Stimulated activated naive CD8-positive, alpha-beta T cell treated with anti-CD3 and anti-CD28 coated beads, Interleukin-15, amount 100 ng/mL, for 72 hours (primary cell): ENCODE data around the gene PRSS2.

ENCODE experiments used
- ATAC-seq: fragments of 150-1000 bp; cut with Tn5 transposase; 2 replicates; pipeline ENCODE4 v1.10.0; 2021; ENCODE audit warnings: mild to moderate bottlenecking, moderate library complexity
- DNase-seq, 2 donors: peaks; one replicate each; pipeline ENCODE4 v3.0.0; 2021 to 2022
- H3K27ac Mint-ChIP-seq, 2 donors: one replicate each; pipeline ENCODE4 v1.8.0; 2022; ENCODE audit warnings: mild to moderate bottlenecking in 2 of 2, mixed read lengths in 2 of 2, moderate library complexity in 2 of 2
- H3K27me3 Mint-ChIP-seq: one replicate; pipeline ENCODE4 v1.8.0; 2022; ENCODE audit warnings: mixed read lengths
- H3K4me1 Mint-ChIP-seq: one replicate; pipeline ENCODE4 v1.8.0; 2022; ENCODE audit warnings: mild to moderate bottlenecking, mixed read lengths
- H3K4me3 Mint-ChIP-seq, 2 donors: one replicate each; pipeline ENCODE4 v1.8.0; 2022; ENCODE audit warnings: mild to moderate bottlenecking in 2 of 2, mixed read lengths in 2 of 2, moderate library complexity in 1 of 2
- H3K9me3 Mint-ChIP-seq, 2 donors: one replicate each; pipeline ENCODE4 v1.8.0; 2022; ENCODE audit warnings: mixed read lengths in 2 of 2

The PRSS2 gene

DNA sequence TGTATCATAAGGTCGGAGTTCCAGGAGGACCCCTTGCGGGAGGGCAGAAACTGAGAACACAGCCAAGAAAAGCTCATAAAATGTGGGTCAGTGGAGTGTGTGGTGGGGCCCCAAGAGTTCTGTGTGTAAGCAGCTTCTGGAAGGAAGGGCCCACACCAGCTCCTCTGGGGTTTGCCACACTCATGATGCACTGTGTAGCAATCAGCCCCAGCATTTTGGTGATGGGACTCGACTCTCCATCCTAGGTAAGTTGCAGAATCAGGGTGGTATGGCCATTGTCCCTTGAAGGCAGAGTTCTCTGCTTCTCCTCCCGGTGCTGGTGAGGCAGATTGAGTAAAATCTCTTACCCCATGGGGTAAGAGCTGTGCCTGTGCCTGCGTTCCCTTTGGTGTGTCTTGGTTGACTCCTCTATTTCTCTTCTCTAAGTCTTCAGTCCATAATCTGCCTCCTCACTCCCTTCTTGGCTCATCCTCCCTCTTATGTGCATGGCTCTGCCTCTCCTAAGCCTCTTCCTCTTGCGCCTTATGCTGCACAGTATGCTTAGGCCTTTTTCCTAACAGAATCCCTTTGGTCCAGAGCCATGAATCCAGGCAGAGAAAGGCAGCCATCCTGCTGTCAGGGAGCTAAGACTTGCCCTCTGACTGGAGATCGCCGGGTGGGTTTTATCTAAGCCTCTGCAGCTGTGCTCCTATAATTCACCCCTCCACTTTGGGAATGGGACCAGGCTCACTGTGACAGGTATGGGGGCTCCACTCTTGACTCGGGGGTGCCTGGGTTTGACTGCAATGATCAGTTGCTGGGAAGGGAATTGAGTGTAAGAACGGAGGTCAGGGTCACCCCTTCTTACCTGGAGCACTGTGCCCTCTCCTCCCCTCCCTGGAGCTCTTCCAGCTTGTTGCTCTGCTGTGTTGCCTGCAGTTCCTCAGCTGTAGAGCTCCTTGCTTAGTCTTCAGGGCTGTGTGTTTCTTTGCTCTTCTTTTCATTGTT, 17.8 kb downstream of the PRSS2 start:
- H3K27me3 Mint-ChIP-seq, result no peaks in the 10 kb centered on the region
- peak overlapping the region; percentile 87 to 98 for H3K27ac Mint-ChIP-seq
- H3K9me3 Mint-ChIP-seq, result no peaks in the 10 kb centered on the region
- no peak for DNase-seq
- H3K4me3 Mint-ChIP-seq, result peak overlapping the region; percentile 79 to 95
- ATAC-seq, result peak; percentile 19
- peaks cover 22% of the 10 kb centered on the region for H3K4me1 Mint-ChIP-seq

DNA sequence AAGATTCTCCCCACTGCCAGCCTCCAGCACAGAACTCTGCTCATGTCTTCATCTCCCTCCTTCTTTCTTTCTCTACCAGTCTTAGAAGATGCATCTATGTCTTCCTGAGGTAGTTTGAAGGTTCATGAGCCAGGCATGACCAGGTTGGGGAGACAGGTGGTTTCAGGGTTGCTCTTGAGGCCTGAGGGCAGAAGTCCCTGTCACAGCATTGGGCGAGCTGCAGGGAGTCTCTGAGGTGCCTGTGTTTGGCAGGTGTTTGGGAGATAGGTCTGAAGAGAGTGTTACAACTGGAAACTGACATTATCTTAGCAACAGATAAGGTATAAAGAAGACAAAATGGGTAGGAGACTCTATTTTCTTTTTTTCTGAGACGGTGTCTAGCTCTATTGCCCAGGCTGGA, 18.7 kb downstream of the PRSS2 start:
- no peaks in the 10 kb centered on the region for H3K27me3 Mint-ChIP-seq
- H3K4me1 Mint-ChIP-seq, result peaks cover 22% of the 10 kb centered on the region
- H3K27ac Mint-ChIP-seq, result peak overlapping the region; percentile 87 to 98
- no peak for ATAC-seq
- no peak for DNase-seq
- peak overlapping the region; percentile 79 to 95 for H3K4me3 Mint-ChIP-seq
- H3K9me3 Mint-ChIP-seq, result no peaks in the 10 kb centered on the region

- DNase-seq (peak in 1 of 2 donors; percentile 12), ATAC-seq (no peak)
- Mint-ChIP-seq H3K27me3 (no peaks in the 10 kb centered on the region), H3K27ac (peak overlapping the region; percentile 87 to 98), H3K4me3 (peak overlapping the region; percentile 79 to 95), H3K4me1 (peaks cover 28% of the 10 kb centered on the region), H3K9me3 (no peaks in the 10 kb centered on the region)
Measured at GRCh38 chr7:142790056-142790455, 19.3 kb downstream of the PRSS2 start.

DNA sequence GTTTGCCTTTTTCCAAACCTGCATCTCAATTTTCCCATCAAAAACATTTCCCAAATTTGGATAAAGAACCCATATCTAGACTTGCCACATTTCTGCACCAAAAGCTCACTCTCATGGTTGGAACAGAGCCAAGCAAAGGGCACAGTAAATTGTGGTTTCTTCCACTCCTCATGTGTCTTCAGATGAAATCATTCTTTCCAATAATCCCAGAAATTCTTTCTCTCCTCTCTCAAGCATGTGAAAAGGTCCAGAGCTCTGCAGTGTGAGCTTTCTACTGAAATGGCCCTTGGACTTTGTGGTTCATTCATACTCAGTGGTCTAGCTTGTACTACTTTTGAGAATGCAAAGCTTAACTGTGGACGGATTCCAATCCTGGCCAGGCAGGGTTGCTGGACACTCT, 19.8 kb downstream of the PRSS2 start:
- DNase-seq (no peak), ATAC-seq (no peak)
- H3K9me3 Mint-ChIP-seq, result no peaks in the 10 kb centered on the region
- peaks cover 31% of the 10 kb centered on the region for H3K4me1 Mint-ChIP-seq
- H3K4me3 Mint-ChIP-seq, result peak overlapping the region; percentile 79 to 95
- peak overlapping the region; percentile 87 to 98 for H3K27ac Mint-ChIP-seq
- no peaks in the 10 kb centered on the region for H3K27me3 Mint-ChIP-seq

DNA sequence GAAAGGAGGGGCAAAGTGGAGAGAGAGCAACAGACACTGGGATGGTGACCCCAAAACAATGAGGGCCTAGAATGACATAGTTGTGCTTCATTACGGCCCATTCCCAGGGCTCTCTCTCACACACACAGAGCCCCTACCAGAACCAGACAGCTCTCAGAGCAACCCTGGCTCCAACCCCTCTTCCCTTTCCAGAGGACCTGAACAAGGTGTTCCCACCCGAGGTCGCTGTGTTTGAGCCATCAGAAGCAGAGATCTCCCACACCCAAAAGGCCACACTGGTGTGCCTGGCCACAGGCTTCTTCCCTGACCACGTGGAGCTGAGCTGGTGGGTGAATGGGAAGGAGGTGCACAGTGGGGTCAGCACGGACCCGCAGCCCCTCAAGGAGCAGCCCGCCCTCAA, 20.7 kb downstream of the PRSS2 start:
- H3K27ac Mint-ChIP-seq, result peak overlapping the region; percentile 88 to 95
- no peak for ATAC-seq
- peaks cover 31% of the 10 kb centered on the region for H3K4me1 Mint-ChIP-seq
- H3K4me3 Mint-ChIP-seq, result peak overlapping the region; percentile 86 to 95
- no peaks in the 10 kb centered on the region for H3K9me3 Mint-ChIP-seq
- H3K27me3 Mint-ChIP-seq, result no peaks in the 10 kb centered on the region
- DNase-seq, result no peak

GRCh38 chr7:142792129-142792528, 21.4 kb downstream of the PRSS2 start:
- peak overlapping the region; percentile 86 to 95 for H3K4me3 Mint-ChIP-seq
- H3K27ac Mint-ChIP-seq, result peak overlapping the region; percentile 40 to 95
- DNase-seq, result no peak
- peaks cover 31% of the 10 kb centered on the region for H3K4me1 Mint-ChIP-seq
- H3K27me3 Mint-ChIP-seq, result no peaks in the 10 kb centered on the region
- ATAC-seq, result no peak
- H3K9me3 Mint-ChIP-seq, result no peaks in the 10 kb centered on the region

DNA sequence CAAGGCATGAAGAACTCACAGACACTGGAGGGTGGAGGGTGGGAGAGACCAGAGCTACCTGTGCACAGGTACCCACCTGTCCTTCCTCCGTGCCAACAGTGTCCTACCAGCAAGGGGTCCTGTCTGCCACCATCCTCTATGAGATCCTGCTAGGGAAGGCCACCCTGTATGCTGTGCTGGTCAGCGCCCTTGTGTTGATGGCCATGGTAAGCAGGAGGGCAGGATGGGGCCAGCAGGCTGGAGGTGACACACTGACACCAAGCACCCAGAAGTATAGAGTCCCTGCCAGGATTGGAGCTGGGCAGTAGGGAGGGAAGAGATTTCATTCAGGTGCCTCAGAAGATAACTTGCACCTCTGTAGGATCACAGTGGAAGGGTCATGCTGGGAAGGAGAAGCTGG, 21.8 kb downstream of the PRSS2 start:
- Mint-ChIP-seq H3K4me1 (peaks cover 31% of the 10 kb centered on the region), H3K27ac (peak overlapping the region; percentile 78 to 95), H3K27me3 (no peaks in the 10 kb centered on the region), H3K4me3 (peak overlapping the region; percentile 86 to 95), H3K9me3 (no peaks in the 10 kb centered on the region)
- DNase-seq (no peak), ATAC-seq (no peak)

DNA sequence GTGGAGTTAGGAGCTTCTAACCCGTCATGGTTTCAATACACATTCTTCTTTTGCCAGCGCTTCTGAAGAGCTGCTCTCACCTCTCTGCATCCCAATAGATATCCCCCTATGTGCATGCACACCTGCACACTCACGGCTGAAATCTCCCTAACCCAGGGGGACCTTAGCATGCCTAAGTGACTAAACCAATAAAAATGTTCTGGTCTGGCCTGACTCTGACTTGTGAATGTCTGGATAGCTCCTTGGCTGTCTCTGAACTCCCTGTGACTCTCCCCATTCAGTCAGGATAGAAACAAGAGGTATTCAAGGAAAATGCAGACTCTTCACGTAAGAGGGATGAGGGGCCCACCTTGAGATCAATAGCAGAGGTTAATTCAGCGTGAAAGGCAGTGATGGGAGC, 22.4 kb downstream of the PRSS2 start:
- no peak for DNase-seq
- H3K4me1 Mint-ChIP-seq, result peaks cover 31% of the 10 kb centered on the region
- H3K27ac Mint-ChIP-seq, result peak overlapping the region in 1 of 2 donors; percentile 95
- ATAC-seq, result no peak
- no peaks in the 10 kb centered on the region for H3K27me3 Mint-ChIP-seq
- peak overlapping the region; percentile 86 to 95 for H3K4me3 Mint-ChIP-seq
- no peaks in the 10 kb centered on the region for H3K9me3 Mint-ChIP-seq

GRCh38 chr7:142795339-142795863, 24.6 kb downstream of the PRSS2 start:
- peak; percentile 50 for ATAC-seq
- peak in 1 of 2 donors; percentile 71 for DNase-seq

DNA sequence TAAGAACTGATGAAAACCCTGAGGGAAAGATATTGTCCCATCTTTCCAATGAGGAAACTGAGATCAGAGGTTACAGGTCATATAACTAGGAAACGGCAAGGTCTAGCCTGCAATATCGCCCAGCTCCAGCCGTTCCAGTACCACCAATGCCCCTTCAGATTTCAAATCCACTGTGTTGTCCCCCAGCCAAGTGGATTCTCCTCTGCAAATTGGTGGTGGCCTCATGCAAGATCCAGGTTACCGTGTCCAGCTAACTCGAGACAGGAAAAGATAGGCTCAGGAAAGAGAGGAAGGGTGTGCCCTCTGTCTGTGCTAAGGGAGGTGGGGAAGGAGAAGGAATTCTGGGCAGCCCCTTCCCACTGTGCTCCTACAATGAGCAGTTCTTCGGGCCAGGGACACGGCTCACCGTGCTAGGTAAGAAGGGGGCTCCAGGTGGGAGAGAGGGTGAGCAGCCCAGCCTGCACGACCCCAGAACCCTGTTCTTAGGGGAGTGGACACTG, 25.3 kb downstream of the PRSS2 start:
- H3K9me3 Mint-ChIP-seq, result no peaks in the 10 kb centered on the region
- no peaks in the 10 kb centered on the region for H3K27me3 Mint-ChIP-seq
- peak overlapping the region; percentile 94 to 95 for H3K4me3 Mint-ChIP-seq
- H3K4me1 Mint-ChIP-seq, result peaks cover 57% of the 10 kb centered on the region
- no peak for DNase-seq
- H3K27ac Mint-ChIP-seq, result peak overlapping the region; percentile 99
- ATAC-seq, result no peak

More at GRCh38 chr7:142795339-142795863, 24.6 kb downstream of the PRSS2 start:
- peaks cover 51% of the 10 kb centered on the region for H3K4me1 Mint-ChIP-seq
- peak overlapping the region; percentile 99 for H3K27ac Mint-ChIP-seq
- H3K9me3 Mint-ChIP-seq, result no peaks in the 10 kb centered on the region
- H3K4me3 Mint-ChIP-seq, result peak overlapping the region; percentile 94 to 95
- no peaks in the 10 kb centered on the region for H3K27me3 Mint-ChIP-seq

- DNase-seq (peak in 1 of 2 donors; percentile 35), ATAC-seq (no peak)
- peak overlapping the region; percentile 94 to 95 for H3K4me3 Mint-ChIP-seq
Measured at GRCh38 chr7:142796501-142797390, 26.0 kb downstream of the PRSS2 start.

DNA sequence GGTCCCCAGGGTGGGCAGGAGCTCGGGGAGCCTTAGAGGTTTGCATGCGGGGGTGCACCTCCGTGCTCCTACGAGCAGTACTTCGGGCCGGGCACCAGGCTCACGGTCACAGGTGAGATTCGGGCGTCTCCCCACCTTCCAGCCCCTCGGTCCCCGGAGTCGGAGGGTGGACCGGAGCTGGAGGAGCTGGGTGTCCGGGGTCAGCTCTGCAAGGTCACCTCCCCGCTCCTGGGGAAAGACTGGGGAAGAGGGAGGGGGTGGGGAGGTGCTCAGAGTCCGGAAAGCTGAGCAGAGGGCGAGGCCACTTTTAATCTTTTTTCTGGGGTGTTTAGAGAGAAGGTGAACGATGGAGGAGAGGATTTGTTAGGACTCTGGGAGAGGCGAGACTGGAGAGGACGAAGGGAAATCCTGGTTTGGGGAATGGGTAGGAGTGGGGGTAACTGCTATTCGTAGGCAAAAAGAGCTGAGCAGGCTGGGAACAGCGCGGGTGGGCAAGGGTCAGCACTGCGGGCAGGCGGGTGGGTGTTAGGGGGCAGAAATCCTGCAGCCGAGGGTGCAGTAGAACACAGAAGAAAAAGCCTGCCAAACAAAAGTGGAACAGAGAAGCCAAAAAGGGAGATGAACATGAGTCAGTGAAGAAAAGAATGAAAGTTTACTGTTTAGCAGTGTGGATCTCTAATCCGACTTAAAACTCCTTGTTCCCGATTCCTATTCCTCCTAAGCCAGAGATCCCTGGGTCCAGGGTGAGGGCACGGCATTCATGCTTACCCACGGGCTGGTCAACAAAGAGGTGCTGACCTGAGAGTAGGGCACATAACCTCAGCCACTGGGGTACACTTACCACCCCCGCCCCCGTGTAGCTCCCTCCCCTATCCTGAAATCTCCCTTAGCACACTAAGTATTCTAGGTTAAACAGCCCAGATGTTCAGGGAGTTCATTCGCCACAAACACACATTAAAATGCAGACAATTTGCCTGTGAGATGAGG, 26.9 kb downstream of the PRSS2 start:
- Mint-ChIP-seq H3K4me3 (peak overlapping the region; percentile 94 to 95), H3K4me1 (peaks cover 67% of the 10 kb centered on the region), H3K27ac (peak overlapping the region; percentile 99 to 100), H3K9me3 (no peaks in the 10 kb centered on the region), H3K27me3 (no peaks in the 10 kb centered on the region)
- ATAC-seq, result peak; percentile 26
- DNase-seq, result peak in 1 of 2 donors; percentile 28

More at GRCh38 chr7:142796501-142797390, 26.0 kb downstream of the PRSS2 start:
- Mint-ChIP-seq H3K27ac (peak overlapping the region; percentile 99 to 100), H3K4me1 (peaks cover 64% of the 10 kb centered on the region), H3K27me3 (no peaks in the 10 kb centered on the region), H3K9me3 (no peaks in the 10 kb centered on the region)

DNA sequence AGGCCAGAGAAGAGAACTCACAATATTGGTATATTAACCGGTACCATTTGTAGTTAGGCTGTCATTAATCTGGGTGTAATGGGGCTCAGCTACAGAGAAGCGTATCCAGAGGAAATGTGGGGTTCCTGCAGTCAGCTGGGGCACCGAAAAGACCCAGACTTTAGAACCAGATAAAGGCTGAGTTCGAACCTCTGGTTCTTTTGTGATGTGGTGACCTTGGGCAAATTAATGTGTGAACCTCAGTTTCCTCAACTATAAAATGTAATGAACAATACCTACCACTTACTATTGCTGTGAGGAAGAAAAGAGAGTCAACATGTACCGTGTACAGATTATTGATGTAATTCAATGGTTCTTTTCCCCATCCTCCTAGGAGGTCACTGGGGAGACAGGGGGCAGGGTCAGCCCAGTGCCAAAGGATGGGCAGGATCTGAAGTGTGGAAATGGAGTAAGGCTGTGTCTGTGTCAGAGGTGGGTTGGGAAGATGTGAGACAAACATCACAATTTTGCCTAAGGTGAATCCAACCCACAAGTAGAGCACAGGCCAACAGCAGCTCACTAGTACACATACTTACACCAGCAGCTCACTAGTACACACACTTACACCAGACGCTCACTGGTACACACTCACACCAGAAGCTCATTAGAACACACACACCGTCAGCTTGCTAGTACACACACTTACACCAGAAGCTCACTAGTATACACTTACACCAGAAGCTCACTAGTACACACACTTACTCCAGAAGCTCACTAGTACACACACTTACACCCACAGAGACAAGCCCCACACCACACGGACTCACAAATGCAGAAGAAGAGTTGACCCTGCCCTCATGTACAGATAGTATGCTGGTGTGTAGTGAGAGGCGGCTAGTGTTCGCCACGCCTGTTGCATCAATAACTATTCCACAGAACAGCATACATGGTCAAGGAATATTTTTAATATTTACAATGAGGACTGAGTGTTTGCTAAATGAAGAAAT, 28.0 kb downstream of the PRSS2 start:
- Mint-ChIP-seq H3K27me3 (no peaks in the 10 kb centered on the region), H3K9me3 (no peaks in the 10 kb centered on the region), H3K27ac (peak overlapping the region; percentile 99 to 100), H3K4me3 (peak overlapping the region; percentile 94 to 95), H3K4me1 (peaks cover 68% of the 10 kb centered on the region)
- ATAC-seq, result peak; percentile 32
- DNase-seq, result peak in 1 of 2 donors; percentile 33
